ENCODE results near the gene ATP1A3.

ATP1A3 gene

DNA sequence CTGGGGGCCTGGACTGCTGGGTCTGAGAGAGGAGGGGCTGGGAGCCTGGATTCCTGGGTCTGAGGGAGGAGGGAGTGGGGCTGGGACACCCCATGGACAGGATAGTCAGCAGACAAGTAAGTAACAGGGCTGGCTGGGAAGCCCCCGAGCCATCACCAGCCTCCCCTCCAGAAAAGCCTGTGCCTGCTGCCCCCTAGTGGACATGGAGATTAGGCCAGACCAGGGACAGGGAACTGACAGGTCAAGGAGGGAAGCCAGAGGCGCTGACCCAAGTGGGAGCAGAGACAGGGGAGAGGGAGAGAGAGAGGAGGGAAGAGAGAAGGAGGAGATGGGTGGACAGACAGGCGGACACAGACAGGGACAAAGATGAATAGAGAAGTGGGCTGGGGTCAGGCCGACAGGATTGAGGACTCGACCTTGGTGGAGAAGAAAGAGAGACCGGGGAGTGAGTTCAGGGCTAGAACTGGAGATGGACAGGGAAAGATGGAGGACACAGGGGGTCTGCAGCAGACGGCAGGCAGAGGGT, 59.1 kb downstream of the ATP1A3 start:
- TF ChIP-seq CTCF (IDR thresholded peaks at IDR 0.05): peak; percentile 94
- no peak for TF ChIP-seq ZFX (IDR thresholded peaks at IDR 0.05; ENCODE audit: borderline replicate concordance)
- H3K27ac ChIP-seq: no peak overlapping the region

DNA sequence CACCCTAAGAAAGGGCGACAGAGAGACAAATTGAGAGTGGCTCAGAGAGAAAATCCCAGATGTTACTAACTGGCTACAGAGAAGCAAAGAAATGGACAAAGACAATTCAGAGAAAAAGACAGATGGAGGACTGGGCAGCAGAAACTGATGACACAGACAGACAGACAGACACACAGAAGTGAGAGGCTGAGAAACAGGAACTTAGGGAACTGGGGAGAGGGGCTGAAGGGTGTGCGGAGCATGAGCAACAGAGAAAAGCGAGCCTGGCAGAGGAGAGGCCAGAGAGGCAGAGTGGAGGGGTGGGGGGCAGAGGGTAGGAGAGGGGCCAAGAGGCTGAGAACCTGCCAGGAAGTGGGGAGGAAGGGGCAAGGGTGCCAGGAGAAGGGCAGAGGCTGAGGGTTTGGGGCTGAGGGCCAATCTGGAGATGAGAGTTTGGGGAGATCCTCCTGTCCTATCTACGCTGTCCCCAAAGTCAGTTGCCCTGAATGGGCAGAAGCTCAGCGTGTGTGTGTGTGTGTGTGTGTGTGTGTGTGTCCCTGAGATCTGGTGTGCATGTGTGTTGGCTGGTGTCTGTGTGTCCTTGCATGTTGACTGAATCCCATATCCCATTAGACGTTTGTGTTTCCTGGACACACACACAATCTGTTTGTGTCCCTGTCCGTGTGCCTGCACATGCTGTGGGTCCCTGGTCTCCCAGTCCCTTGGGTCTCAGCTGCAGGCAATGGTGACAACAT, 60.2 kb downstream of the ATP1A3 start:
- TF ChIP-seq CTCF (IDR thresholded peaks at IDR 0.05): no peak

DNA sequence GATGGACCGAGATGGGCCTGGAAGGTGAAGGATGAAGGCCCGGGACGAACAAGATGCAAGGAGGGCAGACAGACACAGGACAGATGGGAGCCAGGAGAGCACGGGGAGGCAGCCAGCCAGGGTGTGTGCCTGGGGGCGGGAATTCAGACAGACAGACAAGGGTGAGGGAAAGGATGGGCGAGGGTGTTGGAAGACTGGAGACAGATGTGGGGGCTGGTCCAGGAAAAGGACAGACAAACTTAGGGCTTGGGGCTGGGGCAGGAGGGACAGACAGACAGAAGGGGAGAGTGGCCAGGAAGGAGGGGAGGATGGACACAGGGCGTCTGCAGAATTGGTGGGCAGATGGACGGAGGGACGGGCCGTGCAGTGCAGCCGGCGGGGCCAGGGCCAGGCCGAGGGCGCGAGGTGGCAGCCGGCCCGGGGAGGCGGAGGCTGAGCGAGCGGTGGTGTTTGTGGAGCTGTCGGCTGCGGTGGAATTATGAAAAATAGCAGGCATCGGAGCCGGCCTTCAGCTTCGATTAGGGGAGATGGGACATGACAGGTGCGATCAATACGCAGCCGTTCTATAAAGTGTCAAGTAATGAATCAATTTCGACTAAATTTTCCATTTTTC, 61.2 kb downstream of the ATP1A3 start:
- no peak for TF ChIP-seq CTCF (IDR thresholded peaks at IDR 0.05)
- no peak for TF ChIP-seq ZFX (IDR thresholded peaks at IDR 0.05; ENCODE audit: borderline replicate concordance)
- no peak overlapping the region for H3K27ac ChIP-seq

More for the DNA sequence above, 60.2 kb downstream of the ATP1A3 start:
- H3K27ac ChIP-seq: no peak overlapping the region

- TF ChIP-seq ZFX (IDR thresholded peaks at IDR 0.05; ENCODE audit: borderline replicate concordance): no peak
- no peak for TF ChIP-seq CTCF (IDR thresholded peaks at IDR 0.05)
- no peak overlapping the region for H3K27ac ChIP-seq
Measured at GRCh38 chr19:41932259-41932719, 61.7 kb downstream of the ATP1A3 start.

DNA sequence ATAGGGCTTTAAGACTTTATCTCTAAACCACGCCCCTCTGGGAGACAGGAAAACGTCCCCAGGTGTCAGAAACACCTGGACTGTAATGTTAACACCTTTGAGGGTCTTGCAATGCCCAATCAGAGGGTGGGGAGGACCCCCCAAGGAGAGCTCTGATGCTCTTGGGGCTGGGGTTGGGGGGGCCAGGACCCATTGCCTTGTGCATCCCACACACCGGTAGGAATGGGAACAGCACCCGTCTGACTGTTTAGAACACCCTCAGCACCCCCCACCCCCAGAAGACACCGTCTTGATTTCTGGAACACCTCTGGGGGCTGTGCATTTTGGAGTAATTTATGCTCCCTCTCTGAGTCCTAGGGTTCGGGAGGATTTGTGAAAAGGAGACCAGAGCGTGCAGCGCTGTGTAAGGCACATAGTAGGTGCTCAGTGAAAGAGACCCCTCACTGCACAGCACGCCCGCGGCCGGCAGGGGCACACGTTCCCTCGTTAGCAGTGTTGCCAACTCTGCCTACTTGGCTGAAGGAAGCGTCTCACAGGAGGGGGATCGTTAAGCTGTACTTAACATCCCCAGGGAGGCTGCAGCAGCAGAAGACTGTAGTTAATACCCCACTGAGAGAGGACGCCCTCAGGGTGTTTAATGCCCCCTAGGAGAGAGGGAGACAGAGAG, 63.0 kb downstream of the ATP1A3 start:
- TF ChIP-seq CTCF (IDR thresholded peaks at IDR 0.05) (peak; percentile 57), ZFX (IDR thresholded peaks at IDR 0.05; ENCODE audit: borderline replicate concordance) (no peak)
- no peak overlapping the region for H3K27ac ChIP-seq

DNA sequence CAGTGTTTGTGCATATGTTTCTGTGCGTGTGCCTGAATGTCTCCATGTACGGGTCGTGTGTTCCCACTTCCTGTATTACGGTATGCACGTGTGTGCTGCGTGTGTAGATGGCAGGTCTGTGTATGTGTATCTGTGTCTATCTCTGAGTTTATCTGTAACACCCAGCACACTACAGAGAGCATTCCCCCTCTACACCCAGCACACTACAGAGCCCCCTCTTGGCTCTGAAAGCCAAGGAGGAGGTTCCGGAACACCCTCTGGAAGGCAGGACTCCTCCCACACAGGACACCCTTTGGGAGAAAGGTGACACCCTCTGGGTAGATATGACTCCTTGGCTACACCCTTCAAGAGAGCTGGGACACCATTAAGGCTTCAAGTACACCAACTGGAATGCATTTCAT, 63.7 kb downstream of the ATP1A3 start:
- TF ChIP-seq ZFX (IDR thresholded peaks at IDR 0.05; ENCODE audit: borderline replicate concordance) (no peak), CTCF (IDR thresholded peaks at IDR 0.05) (no peak)
- no peak overlapping the region for H3K27ac ChIP-seq
